ENCODE data around the gene POLR3E.
"Not testable (repeated sequence)": the region's sequence is repeated elsewhere in the genome, so short reads cannot be mapped to it uniquely, and the experiment has no call there.

DNA sequence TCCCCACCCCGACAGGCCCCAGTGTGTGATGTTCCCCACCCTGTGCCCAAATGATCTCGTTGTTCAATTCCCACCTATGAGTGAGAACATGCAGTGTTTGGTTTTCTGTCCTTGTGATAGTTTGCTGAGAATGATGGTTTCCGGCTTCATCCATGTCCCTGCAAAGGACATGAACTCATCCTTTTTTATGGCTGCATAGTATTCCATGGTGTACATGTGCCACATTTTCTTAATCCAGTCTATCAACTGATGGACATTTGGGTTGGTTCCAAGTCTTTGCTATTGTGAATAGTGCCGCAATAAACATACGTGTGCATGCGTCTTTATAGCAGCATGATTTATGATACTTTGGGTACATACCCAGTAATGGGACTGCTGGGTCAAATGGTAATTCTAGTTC is 53.8 kb downstream of the POLR3E start:
- TF ChIP-seq TAF1, POLR2A, SPI1, POLR2AphosphoS5 (IDR thresholded peaks at IDR 0.05; ENCODE audit: low read depth, low read length): not testable (repeated sequence)
